GM23338 (cell line): ENCODE results near the gene FMN2. TPM values are rescaled to one million over a fixed set of nuclear protein-coding genes. Genes with fewer than 3 reads are reported as not detected.

Source experiments
- ATAC-seq: fragments of 200-7000 bp; cut with Tn5 transposase; 3 replicates; pipeline ENCODE4 v1.9.1; 2020
- DNase-seq: peaks from one replicate; pipeline ENCODE4 v3.0.0-alpha.2; 2015; ENCODE audit warnings: low spot score
- H2AFZ ChIP-seq: fragments of 200-600 bp; sonication (generic); 2 replicates; pipeline ENCODE4 v1.8.0; 2016; ENCODE audit warnings: antibody characterized with exemption, mild to moderate bottlenecking, moderate library complexity
- H3F3A ChIP-seq: fragments of 200-600 bp; sonication (generic); replicated peaks from 2 replicates; pipeline ENCODE4 v1.8.0; 2017; ENCODE audit warnings: antibody characterized with exemption, mixed run types, low read depth
- H3K27ac ChIP-seq: fragments of 200-600 bp; sonication (generic); 2 replicates; pipeline ENCODE4 v1.6.1; 2016; ENCODE audit warnings: low read depth
- H3K27me3 ChIP-seq: fragments of 200-600 bp; sonication (generic); 2 replicates; pipeline ENCODE4 v1.8.0; 2016; ENCODE audit warnings: mild to moderate bottlenecking, mixed run types, moderate library complexity; ENCODE audit not compliant: insufficient read depth
- H3K36me3 ChIP-seq: fragments of 200-600 bp; sonication (generic); 2 replicates; pipeline ENCODE4 v1.8.0; 2016; ENCODE audit warnings: mild to moderate bottlenecking; ENCODE audit not compliant: insufficient read depth
- H3K4me1 ChIP-seq: fragments of 200-600 bp; sonication (generic); 2 replicates; pipeline ENCODE4 v1.8.0; 2016; ENCODE audit warnings: mild to moderate bottlenecking, moderate library complexity; ENCODE audit not compliant: insufficient read depth
- H3K4me2 ChIP-seq: fragments of 200-600 bp; sonication (generic); 2 replicates; pipeline ENCODE4 v1.7.1; 2017; ENCODE audit warnings: mixed run types
- H3K4me3 ChIP-seq: fragments of 200-600 bp; sonication (generic); 2 replicates; pipeline ENCODE4 v1.6.1; 2016; ENCODE audit warnings: mixed run types
- H3K79me2 ChIP-seq: fragments of 200-600 bp; sonication (generic); replicated peaks from 2 replicates; pipeline ENCODE4 v1.8.0; 2017; ENCODE audit warnings: mild to moderate bottlenecking; ENCODE audit not compliant: insufficient read depth
- H3K9me2 ChIP-seq: fragments of 200-600 bp; sonication (generic); 2 replicates; pipeline ENCODE4 v1.8.0; 2017; ENCODE audit not compliant: insufficient read depth
- H4K20me1 ChIP-seq: fragments of 200-600 bp; sonication (generic); replicated peaks from 2 replicates; pipeline ENCODE4 v1.8.0; 2017; ENCODE audit warnings: mild to moderate bottlenecking; ENCODE audit not compliant: insufficient read depth
- H3K27ac Mint-ChIP-seq: 2 replicates; pipeline ENCODE4 v1.8.0; 2020; ENCODE audit warnings: inconsistent platforms, mild to moderate bottlenecking, moderate library complexity, mixed read lengths
- H3K27me3 Mint-ChIP-seq: 3 replicates; pipeline ENCODE4 v1.8.0; 2022; ENCODE audit warnings: low read depth, mild to moderate bottlenecking, moderate library complexity, mixed read lengths, inconsistent platforms; ENCODE audit not compliant: insufficient read depth, poor library complexity
- H3K36me3 Mint-ChIP-seq: 3 replicates; pipeline ENCODE4 v1.8.0; 2021; ENCODE audit warnings: low read depth, mild to moderate bottlenecking, inconsistent platforms, moderate library complexity, mixed read lengths
- H3K4me1 Mint-ChIP-seq: 3 replicates; pipeline ENCODE4 v1.8.0; 2020; ENCODE audit warnings: mild to moderate bottlenecking, inconsistent platforms, mixed read lengths
- H3K4me3 Mint-ChIP-seq: 3 replicates; pipeline ENCODE4 v1.8.0; 2021; ENCODE audit warnings: moderate library complexity, mild to moderate bottlenecking, inconsistent platforms, mixed read lengths
- H3K9me3 Mint-ChIP-seq: 3 replicates; pipeline ENCODE4 v1.8.0; 2020; ENCODE audit warnings: moderate library complexity, mild to moderate bottlenecking, inconsistent platforms, mixed read lengths
- JUNB ChIP-seq: IDR thresholded peaks from one replicate; pipeline ENCODE4 v1.6.1; 2016; ENCODE audit warnings: antibody characterized with exemption; ENCODE audit not compliant: unreplicated experiment
- NANOG ChIP-seq: IDR thresholded peaks from 2 replicates; pipeline ENCODE4 v1.6.1; 2016; ENCODE audit warnings: antibody characterized with exemption, borderline replicate concordance
- ZNF114 ChIP-seq: fragments of 250-450 bp; sonication (Bioruptor Pico); IDR thresholded peaks from 2 replicates; pipeline ENCODE4 v1.5.0; 2020; ENCODE audit warnings: mild to moderate bottlenecking, moderate library complexity
- ZNF462 ChIP-seq: fragments of 250-450 bp; sonication (Bioruptor Pico); IDR thresholded peaks from 2 replicates; pipeline ENCODE4 v1.5.0; 2020; ENCODE audit warnings: mild to moderate bottlenecking, moderate library complexity
- polyA plus RNA-seq: library from polyadenylated mRNA; unstranded; fragments of >200 nt; fragmentation: Nextera tagmentation; extraction: Ambion mirVana; gene quantifications from 2 replicates; pipeline ENCODE4 v1.2.1, GENCODE V29; 2016
- total RNA-seq: library from RNA; depleted of rRNA; stranded (reverse); fragments of >200 nt; shearing (Covaris generic); gene quantifications from 2 replicates; pipeline ENCODE4 v1.2.3, GENCODE V29; 2014
- TF ChIP-seq, protein P1 (sequence below), 2 experiments: fragments of 200-600 bp in 1 of 2; sonication (generic) in 1 of 2; conservative IDR thresholded peaks; 2 replicates each; pipeline versions ENCODE4 v1.5.1 to v1.6.1; 2016 to 2017; ENCODE audit warnings: antibody characterized with exemption in 2 of 2, low read depth in 2 of 2, mild to moderate bottlenecking in 2 of 2, moderate library complexity in 1 of 2

The FMN2 gene
- total and polyA plus RNA-seq, 2 experiments from 2014 or later: 1.5 to 2.5 TPM

GRCh38 chr1:240174734-240175133 lies 83.1 kb downstream of the FMN2 start:
- no peak overlapping the region for H3K4me3 Mint-ChIP-seq
- no peaks in the 10 kb centered on the region for H3K79me2 ChIP-seq
- no peak overlapping the region for H3K27ac ChIP-seq
- no peak overlapping the region for H3K4me3 ChIP-seq
- H3K9me3 Mint-ChIP-seq: no peaks in the 10 kb centered on the region
- no peak overlapping the region for H3K27ac Mint-ChIP-seq
- no peaks in the 10 kb centered on the region for H3K27me3 Mint-ChIP-seq
- TF ChIP-seq NANOG (no peak), ZNF114 (CRISPR knock-in tag) (no peak), ZNF462 (CRISPR knock-in tag) (no peak), JUNB (no peak)
- TF ChIP-seq, protein P1, sequence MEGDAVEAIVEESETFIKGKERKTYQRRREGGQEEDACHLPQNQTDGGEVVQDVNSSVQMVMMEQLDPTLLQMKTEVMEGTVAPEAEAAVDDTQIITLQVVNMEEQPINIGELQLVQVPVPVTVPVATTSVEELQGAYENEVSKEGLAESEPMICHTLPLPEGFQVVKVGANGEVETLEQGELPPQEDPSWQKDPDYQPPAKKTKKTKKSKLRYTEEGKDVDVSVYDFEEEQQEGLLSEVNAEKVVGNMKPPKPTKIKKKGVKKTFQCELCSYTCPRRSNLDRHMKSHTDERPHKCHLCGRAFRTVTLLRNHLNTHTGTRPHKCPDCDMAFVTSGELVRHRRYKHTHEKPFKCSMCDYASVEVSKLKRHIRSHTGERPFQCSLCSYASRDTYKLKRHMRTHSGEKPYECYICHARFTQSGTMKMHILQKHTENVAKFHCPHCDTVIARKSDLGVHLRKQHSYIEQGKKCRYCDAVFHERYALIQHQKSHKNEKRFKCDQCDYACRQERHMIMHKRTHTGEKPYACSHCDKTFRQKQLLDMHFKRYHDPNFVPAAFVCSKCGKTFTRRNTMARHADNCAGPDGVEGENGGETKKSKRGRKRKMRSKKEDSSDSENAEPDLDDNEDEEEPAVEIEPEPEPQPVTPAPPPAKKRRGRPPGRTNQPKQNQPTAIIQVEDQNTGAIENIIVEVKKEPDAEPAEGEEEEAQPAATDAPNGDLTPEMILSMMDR (conservative IDR thresholded peaks at IDR 0.05; ENCODE audit: low read depth in 2 of 2): no peak
- H3K36me3 Mint-ChIP-seq: no peaks in the 10 kb centered on the region
- H3K4me2 ChIP-seq: no peak overlapping the region
- H3K36me3 ChIP-seq: no peaks in the 10 kb centered on the region
- H3K4me1 Mint-ChIP-seq: no peaks in the 10 kb centered on the region
- H3K4me1 ChIP-seq: no peaks in the 10 kb centered on the region
- H3F3A ChIP-seq: no peaks in the 10 kb centered on the region
- H2AFZ ChIP-seq: no peak overlapping the region
- no peaks in the 10 kb centered on the region for H3K9me2 ChIP-seq
- H4K20me1 ChIP-seq: no peaks in the 10 kb centered on the region
- no peaks in the 10 kb centered on the region for H3K27me3 ChIP-seq
- no peak for ATAC-seq
- DNase-seq: no peak
